ENCODE results near the gene LILRB3. TPM values are rescaled to one million over a fixed set of nuclear protein-coding genes. Genes with fewer than 3 reads are reported as not detected.

The LILRB3 gene

Small RNA genes lying within 50 kb of the gene (small RNA-seq; reads per million reads assigned to genes)
- gene RNU6-1307P (ENCODE audit: low read depth) = not detected

Data from mesenchymal stem cell (in vitro differentiated cells and primary cell).